ENCODE results near the gene GOLGA7B.

GOLGA7B gene

GRCh38 chr10:97888641-97889262, 39.1 kb downstream of the GOLGA7B start:
- Histone ChIP-seq H3K4me1 (no peaks in the 10 kb centered on the region), H3K9me3 (ENCODE audit: control insufficient read depth, low read length) (no peaks in the 10 kb centered on the region), H3K27me3 (ENCODE audit: control insufficient read depth, insufficient read depth, low read length) (no peaks in the 10 kb centered on the region), H2AFZ (no peak overlapping the region), H3K4me2 (ENCODE audit: low read length) (no peak overlapping the region), H3K27ac (no peak overlapping the region), H3K9ac (no peak overlapping the region), H3K4me3 (ENCODE audit: low read depth, low read length) (no peak overlapping the region), H3K79me2 (no peaks in the 10 kb centered on the region), H3K36me3 (ENCODE audit: control insufficient read depth, insufficient read depth, low read length) (no peaks in the 10 kb centered on the region)
- TF ChIP-seq CTCF (IDR thresholded peaks at IDR 0.05) = no peak

GRCh38 chr10:97889461-97890265, 40.0 kb downstream of the GOLGA7B start:
- H3K4me1 ChIP-seq = no peaks in the 10 kb centered on the region
- no peaks in the 10 kb centered on the region for H3K36me3 ChIP-seq (ENCODE audit: control insufficient read depth, insufficient read depth, low read length)
- no peak for TF ChIP-seq CTCF (IDR thresholded peaks at IDR 0.05)
- H3K9ac ChIP-seq = no peak overlapping the region
- H3K27ac ChIP-seq = no peak overlapping the region
- no peaks in the 10 kb centered on the region for H3K27me3 ChIP-seq (ENCODE audit: control insufficient read depth, insufficient read depth, low read length)
- H3K4me2 ChIP-seq (ENCODE audit: low read length) = no peak overlapping the region
- H2AFZ ChIP-seq = peak overlapping the region; percentile 70
- H3K4me3 ChIP-seq (ENCODE audit: low read depth, low read length) = no peak overlapping the region
- H3K9me3 ChIP-seq (ENCODE audit: control insufficient read depth, low read length) = no peaks in the 10 kb centered on the region
- no peaks in the 10 kb centered on the region for H3K79me2 ChIP-seq

GRCh38 chr10:97891497-97892167, 42.0 kb downstream of the GOLGA7B start:
- no peaks in the 10 kb centered on the region for H3K4me1 ChIP-seq
- no peak overlapping the region for H3K9ac ChIP-seq
- H3K27ac ChIP-seq = no peak overlapping the region
- no peaks in the 10 kb centered on the region for H3K27me3 ChIP-seq (ENCODE audit: control insufficient read depth, insufficient read depth, low read length)
- no peaks in the 10 kb centered on the region for H3K79me2 ChIP-seq
- TF ChIP-seq CTCF (IDR thresholded peaks at IDR 0.05) = no peak
- no peaks in the 10 kb centered on the region for H3K9me3 ChIP-seq (ENCODE audit: control insufficient read depth, low read length)
- no peak overlapping the region for H3K4me3 ChIP-seq (ENCODE audit: low read depth, low read length)
- no peak overlapping the region for H3K4me2 ChIP-seq (ENCODE audit: low read length)
- no peaks in the 10 kb centered on the region for H3K36me3 ChIP-seq (ENCODE audit: control insufficient read depth, insufficient read depth, low read length)
- H2AFZ ChIP-seq = no peak overlapping the region

- Histone ChIP-seq H3K9ac (no peak overlapping the region), H3K4me1 (no peaks in the 10 kb centered on the region), H3K27ac (no peak overlapping the region), H3K4me2 (ENCODE audit: low read length) (no peak overlapping the region), H2AFZ (no peak overlapping the region), H3K9me3 (ENCODE audit: control insufficient read depth, low read length) (no peaks in the 10 kb centered on the region), H3K27me3 (ENCODE audit: control insufficient read depth, insufficient read depth, low read length) (no peaks in the 10 kb centered on the region), H3K36me3 (ENCODE audit: control insufficient read depth, insufficient read depth, low read length) (no peaks in the 10 kb centered on the region), H3K4me3 (ENCODE audit: low read depth, low read length) (no peak overlapping the region), H3K79me2 (no peaks in the 10 kb centered on the region)
- TF ChIP-seq CTCF (IDR thresholded peaks at IDR 0.05) = no peak
These were observed 42.9 kb downstream of the GOLGA7B start for GRCh38 chr10:97892506-97892905.
